GM12874 (cell line): ENCODE results near the gene SPX.

Experiments
- TF ChIP-seq, protein P1 (sequence below): IDR thresholded peaks from 2 replicates; pipeline ENCODE4 v1.5.1; 2011; ENCODE audit warnings: low read depth, mild to moderate bottlenecking, control low read depth, low read length, moderate library complexity; ENCODE audit not compliant: insufficient read depth

SPX gene

DNA sequence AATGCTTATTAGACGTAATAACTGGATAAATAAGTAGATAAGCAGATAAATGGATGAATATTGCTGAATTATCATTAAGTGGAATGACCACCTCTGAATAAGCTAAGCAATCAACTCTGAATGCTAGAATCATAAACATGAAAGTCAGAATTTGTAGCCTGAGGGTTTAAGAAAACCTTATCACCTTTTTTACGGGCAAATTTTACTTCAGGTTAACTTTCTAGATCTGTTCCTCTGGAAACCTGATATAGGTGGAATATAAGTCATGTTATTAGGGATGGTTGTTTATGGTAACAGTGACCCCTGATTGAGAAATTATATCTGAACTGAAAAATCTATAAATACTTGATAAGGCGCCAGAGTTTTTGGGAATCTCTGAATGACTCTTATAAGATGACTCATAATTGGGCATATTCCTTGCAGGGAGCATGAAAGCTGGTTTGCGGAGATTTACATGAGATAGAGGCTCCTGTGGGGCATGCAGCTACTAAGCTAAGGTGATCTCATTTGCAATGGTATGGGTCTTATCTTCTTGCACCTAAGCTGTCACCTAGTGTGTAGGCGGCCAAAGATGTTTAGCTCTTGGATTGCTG, 12.1 kb downstream of the SPX start:
- TF ChIP-seq, protein P1, sequence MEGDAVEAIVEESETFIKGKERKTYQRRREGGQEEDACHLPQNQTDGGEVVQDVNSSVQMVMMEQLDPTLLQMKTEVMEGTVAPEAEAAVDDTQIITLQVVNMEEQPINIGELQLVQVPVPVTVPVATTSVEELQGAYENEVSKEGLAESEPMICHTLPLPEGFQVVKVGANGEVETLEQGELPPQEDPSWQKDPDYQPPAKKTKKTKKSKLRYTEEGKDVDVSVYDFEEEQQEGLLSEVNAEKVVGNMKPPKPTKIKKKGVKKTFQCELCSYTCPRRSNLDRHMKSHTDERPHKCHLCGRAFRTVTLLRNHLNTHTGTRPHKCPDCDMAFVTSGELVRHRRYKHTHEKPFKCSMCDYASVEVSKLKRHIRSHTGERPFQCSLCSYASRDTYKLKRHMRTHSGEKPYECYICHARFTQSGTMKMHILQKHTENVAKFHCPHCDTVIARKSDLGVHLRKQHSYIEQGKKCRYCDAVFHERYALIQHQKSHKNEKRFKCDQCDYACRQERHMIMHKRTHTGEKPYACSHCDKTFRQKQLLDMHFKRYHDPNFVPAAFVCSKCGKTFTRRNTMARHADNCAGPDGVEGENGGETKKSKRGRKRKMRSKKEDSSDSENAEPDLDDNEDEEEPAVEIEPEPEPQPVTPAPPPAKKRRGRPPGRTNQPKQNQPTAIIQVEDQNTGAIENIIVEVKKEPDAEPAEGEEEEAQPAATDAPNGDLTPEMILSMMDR, result no peak

GRCh38 chr12:21539797-21540196, 13.7 kb downstream of the SPX start:
- TF ChIP-seq, protein P1, result no peak

DNA sequence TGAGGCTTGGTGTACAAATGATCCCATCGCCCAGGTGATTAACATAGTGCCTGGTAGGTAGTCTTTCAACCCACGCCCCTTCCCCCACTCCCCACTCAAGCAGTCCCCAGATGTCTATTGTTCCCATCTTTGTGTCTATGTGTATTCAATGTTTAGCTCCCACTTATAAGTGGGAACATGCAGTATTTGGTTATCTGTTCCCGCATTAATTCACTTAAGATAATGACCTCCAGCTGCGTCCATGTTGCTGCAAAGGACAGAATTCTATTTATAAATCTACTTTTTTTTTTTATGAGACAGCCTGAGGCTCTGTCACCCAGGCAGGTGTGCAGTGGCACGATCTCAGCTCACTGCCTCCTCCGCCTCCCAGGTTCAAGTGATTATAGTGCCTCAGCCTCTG, 15.7 kb downstream of the SPX start:
- TF ChIP-seq, protein P1, result no peak

GRCh38 chr12:21542403-21542802, 16.3 kb downstream of the SPX start:
- TF ChIP-seq, protein P1, result no peak

DNA sequence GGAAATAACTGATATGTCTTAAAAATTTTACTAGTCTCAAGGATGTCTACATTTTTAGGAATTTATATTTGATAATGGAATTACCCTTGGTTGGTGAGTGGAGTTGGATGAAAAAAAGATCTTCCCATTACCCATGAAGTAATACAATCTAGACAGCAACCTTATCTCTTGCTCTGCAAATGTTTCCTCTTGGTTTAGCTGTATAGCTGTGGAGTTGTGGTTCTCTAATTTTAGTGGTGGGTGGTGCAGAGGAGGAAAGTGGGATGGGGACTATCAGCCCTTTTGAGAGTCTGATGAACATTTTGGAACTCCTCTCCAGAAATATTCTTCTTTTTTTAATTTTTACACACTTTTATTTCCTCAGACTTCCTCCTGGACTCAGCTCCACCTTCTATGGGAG, 17.1 kb downstream of the SPX start:
- TF ChIP-seq, protein P1, result no peak

GRCh38 chr12:21545557-21545956, 19.5 kb downstream of the SPX start:
- TF ChIP-seq, protein P1, result no peak

DNA sequence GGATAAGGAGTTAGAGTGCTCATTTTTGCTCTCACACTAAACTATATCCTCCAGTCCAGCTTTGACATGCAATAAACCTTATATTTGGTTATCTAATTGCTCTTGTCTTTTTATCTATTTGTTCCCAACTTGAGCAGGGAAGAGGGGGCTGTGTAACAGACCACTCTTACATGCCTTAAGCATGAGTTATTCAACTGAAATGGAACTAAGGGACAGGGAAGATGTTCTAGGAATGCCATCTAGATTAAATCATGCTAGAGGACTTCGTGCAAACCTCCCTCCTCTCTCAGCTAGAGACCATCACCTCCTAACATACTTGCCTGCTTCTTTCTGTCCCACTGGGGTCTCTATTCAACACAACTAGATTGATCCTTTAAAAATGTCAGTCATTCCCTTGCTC, 20.6 kb downstream of the SPX start:
- TF ChIP-seq, protein P1, result no peak
